Heart right ventricle (tissue), 16 donors: ENCODE measurements around the gene OR4D5. TPM values are rescaled to one million over a fixed set of nuclear protein-coding genes. Genes with fewer than 3 reads are reported as not detected.

Source experiments
- ATAC-seq, 8 donors: fragments of 200-7000 bp; cut with Tn5 transposase; one replicate each; pipeline ENCODE4 v1.9.1; 2020; ENCODE audit warnings: mild to moderate bottlenecking in 8 of 8, moderate library complexity in 8 of 8, moderate number of reproducible peaks in 1 of 8
- DNase-seq, 2 donors: peaks; one replicate each; pipeline ENCODE4 v3.0.0-alpha.2; 2020
- H3K27ac ChIP-seq, 10 donors: fragments of 200-600 bp; sonication (generic) in 2 of 10; one replicate each; pipeline versions ENCODE4 v1.5.0 to v1.8.0; 2020 to 2022; ENCODE audit warnings: mild to moderate bottlenecking in 3 of 10
- H3K27me3 ChIP-seq, 7 donors: fragments of 200-600 bp; one replicate each; pipeline ENCODE4 v1.8.0; 2021 to 2022; ENCODE audit warnings: mild to moderate bottlenecking in 2 of 7
- H3K36me3 ChIP-seq, 9 donors: fragments of 200-600 bp; sonication (generic) in 1 of 9; one replicate each; pipeline versions ENCODE4 v1.5.0 to v1.8.0; 2020 to 2022; ENCODE audit warnings: mild to moderate bottlenecking in 2 of 9
- H3K4me1 ChIP-seq, 9 donors: fragments of 200-600 bp; sonication (generic) in 1 of 9; one replicate each; pipeline versions ENCODE4 v1.5.0 to v1.8.0; 2020 to 2022; ENCODE audit warnings: mild to moderate bottlenecking in 4 of 9
- H3K4me3 ChIP-seq, 10 donors: fragments of 200-600 bp; sonication (generic) in 2 of 10; one replicate each; pipeline versions ENCODE4 v1.5.0 to v1.8.0; 2020 to 2022; ENCODE audit warnings: mild to moderate bottlenecking in 7 of 10, moderate library complexity in 2 of 10
- H3K9me3 ChIP-seq, 11 donors: fragments of 200-600 bp in 10 of 11; sonication (generic) in 2 of 11; one replicate each; pipeline versions ENCODE4 v1.5.0 to v1.8.0; 2013 to 2022; ENCODE audit warnings: mild to moderate bottlenecking in 2 of 11, control low read depth in 1 of 11, moderate library complexity in 1 of 11
- CTCF ChIP-seq, 9 donors: fragments of 200-600 bp; sonication (generic) in 2 of 9; IDR thresholded peaks; one replicate each; pipeline versions ENCODE4 v1.5.0 to v1.8.0; 2021 to 2022; ENCODE audit warnings: antibody characterized with exemption in 9 of 9, mild to moderate bottlenecking in 5 of 9, moderate library complexity in 1 of 9
- WGBS, 2 donors: extraction: QIAGEN DNeasy Blood & Tissue Kit; methylation state at CpG; one replicate each; pipeline ENCODE4 v1.1.7; 2013; ENCODE audit warnings: inconsistent platforms in 1 of 2; 5-methylcytosine and 5-hydroxymethylcytosine counted together
- intact Hi-C, 10 donors: fragments of 100-400 bp; cut with DNase I; formaldehyde crosslinking; loops; one replicate each; pipeline versions ENCODE4 v1.11.1 to v1.14.2; 2022
- polyA plus RNA-seq, 2 donors: library from polyadenylated mRNA; stranded (reverse); fragments of 200-250 nt; gene quantifications; one replicate each; pipeline ENCODE4 v1.2.3, GENCODE V29; 2013
- total RNA-seq, 10 donors: library from RNA; stranded (reverse); fragmentation: NEBNext Ultra II Directional in 3 of 10; extraction: Animal tissue kit (Norgen Biotek cat#: 25700) in 3 of 10; gene quantifications; one replicate each; pipeline versions ENCODE4 v1.2.1 to v1.2.4, GENCODE V29; 2021 to 2023
- donor health status: Arrhythmogenic right ventricular cardiomyopathy.
- donor health status: ischemic (EF 13 %, LVEDD 7.1; RV severe dilation, severe dysfunction).
- donor health status: healthy with polysubstance abuse.
- donor health status: DM: no; HTN: yes; CAD: no.
- donor health status: DM: no; HTN: no; CAD: no.
- donor health status: ischemic (EF 25% LVEDD 6.9; RV normal size, moderate dysfunction).
- donor health status: ischemic (EF 25% LVEDD 5.7; RV mildly dilated, moderate dysfunction).
- donor health status: healthy.
- donor health status: DM: yes; HTN: yes; CAD: no.
- donor health status: Ischemic cardiomyopathy.
- donor health status: ischemic (EF 35%, LVEDD 5.7; RV mildly dilated, moderate dysfunction).
- donor health status: nonischemic (EF 11% LVEDD 7.7; RV severe dilation, severe dysfunction).
- donor health status: DM: yes; HTN: yes; CAD: no.
- donor health status: PGD.
- donor health status: ischemic (EF 29% LVEDD 5.4; RV normal size, mild dysfunction).
- donor health status: nonischemic (EF 23%, LVEDD 6.1; RV moderate dilation, normal function).

OR4D5 gene
- total and polyA plus RNA-seq, 12 donors = not detected

GRCh38 chr11:123903932-123904331 lies 35.5 kb upstream of the OR4D5 start:
- ATAC-seq (no peak), DNase-seq (no peak)
- no peaks in the 10 kb centered on the region for H3K36me3 ChIP-seq
- H3K27ac ChIP-seq = no peak overlapping the region
- no peak overlapping the region for H3K4me3 ChIP-seq
- peaks cover 0 to 5% (median 0%) of the 10 kb centered on the region in 7 donors for H3K27me3 ChIP-seq
- TF ChIP-seq CTCF (IDR thresholded peaks at IDR 0.05) = no peak
- no peaks in the 10 kb centered on the region for H3K4me1 ChIP-seq
- intact Hi-C loops = no loop called here
- H3K9me3 ChIP-seq = peaks cover 0 to 2% (median 0%) of the 10 kb centered on the region in 11 donors
- WGBS, 2 donors = 77 to 80% methylated on average over 2 of the region's 2 CpGs

- Histone ChIP-seq H3K4me1 (no peaks in the 10 kb centered on the region), H3K9me3 (peaks cover 0 to 2% (median 0%) of the 10 kb centered on the region in 11 donors), H3K36me3 (no peaks in the 10 kb centered on the region), H3K4me3 (no peak overlapping the region), H3K27me3 (peaks cover 0 to 5% (median 0%) of the 10 kb centered on the region in 7 donors), H3K27ac (no peak overlapping the region)
- ATAC-seq (no peak), DNase-seq (no peak)
- TF ChIP-seq CTCF (IDR thresholded peaks at IDR 0.05) = no peak
- intact Hi-C loops = no loop called here
- 57 to 64% methylated on average over 3 of the region's 3 CpGs for WGBS, 2 donors
Measured at GRCh38 chr11:123904932-123905331, 34.5 kb upstream of the OR4D5 start.

GRCh38 chr11:123905826-123906225 lies 33.6 kb upstream of the OR4D5 start:
- Histone ChIP-seq H3K9me3 (peaks cover 0 to 2% (median 0%) of the 10 kb centered on the region in 11 donors), H3K27ac (no peak overlapping the region), H3K27me3 (peaks cover 0 to 5% (median 0%) of the 10 kb centered on the region in 7 donors), H3K4me1 (no peaks in the 10 kb centered on the region), H3K36me3 (no peaks in the 10 kb centered on the region), H3K4me3 (no peak overlapping the region)
- DNase-seq = no peak
- no peak for ATAC-seq
- intact Hi-C loops = no loop called here
- WGBS, 2 donors = 37 to 47% methylated on average over 3 of the region's 3 CpGs
- no peak for TF ChIP-seq CTCF (IDR thresholded peaks at IDR 0.05)

- no peaks in the 10 kb centered on the region for H3K4me1 ChIP-seq
- no peak for DNase-seq
- TF ChIP-seq CTCF (IDR thresholded peaks at IDR 0.05) = no peak
- H3K36me3 ChIP-seq = no peaks in the 10 kb centered on the region
- no peaks in the 10 kb centered on the region for H3K27me3 ChIP-seq
- no peak overlapping the region for H3K27ac ChIP-seq
- intact Hi-C loops = loop anchor here in 1 of 10 donors (10.0 kb wide), 1 partner anchor 56 kb away; no protein-coding TSS in a partner anchor
- H3K4me3 ChIP-seq = no peak overlapping the region
- H3K9me3 ChIP-seq = no peaks in the 10 kb centered on the region
- ATAC-seq = no peak
- WGBS, 2 donors = 74 to 81% methylated on average over 3 of the region's 3 CpGs
Measured at GRCh38 chr11:123920943-123921342, 18.5 kb upstream of the OR4D5 start.
